Frontal cortex (tissue), 4 donors: Measurements from ENCODE around the gene KCTD6. TPM values are rescaled to one million over a fixed set of nuclear protein-coding genes. Genes with fewer than 3 reads are reported as not detected.
"Not testable (repeated sequence)": the region's sequence is repeated elsewhere in the genome, so short reads cannot be mapped to it uniquely, and the experiment has no call there.

ENCODE experiments used
- DNase-seq, 2 donors: peaks; one replicate each; pipeline ENCODE4 v3.0.0; 2012; ENCODE audit warnings: low spot score in 2 of 2
- FAIRE-seq: peaks from 2 replicates; lab custom pipeline; 2012; peaks lifted over from hg19 to GRCh38; lab: Jason Lieb, UNC
- total RNA-seq: library from RNA; depleted of rRNA; stranded (reverse); fragments of >200 nt; gene quantifications from one replicate; pipeline ENCODE4 v1.2.3, GENCODE V29; 2014
- donor health status: control.
- donor health status: control.
- donor health status: control.

KCTD6 gene
- total RNA-seq, 1 donor from 2014 or later = 24.5 TPM

- DNase-seq (no peak), FAIRE-seq (no peak)
These were observed 29.4 kb downstream of the KCTD6 start for GRCh38 chr3:58521336-58521670.

- DNase-seq = no peak
- FAIRE-seq = no peak
These were observed 30.2 kb downstream of the KCTD6 start for GRCh38 chr3:58521917-58522631.

- FAIRE-seq = no peak
- no peak for DNase-seq
These were observed 31.0 kb downstream of the KCTD6 start for GRCh38 chr3:58522759-58523425.

- DNase-seq = no peak
- no peak for FAIRE-seq
These were observed 32.5 kb downstream of the KCTD6 start for GRCh38 chr3:58524326-58524888.

GRCh38 chr3:58526515-58526957 lies 34.6 kb downstream of the KCTD6 start:
- DNase-seq = no peak
- no peak for FAIRE-seq

GRCh38 chr3:58527440-58527839 lies 35.5 kb downstream of the KCTD6 start:
- not testable (repeated sequence) for DNase-seq, FAIRE-seq

- FAIRE-seq = no peak
- DNase-seq = no peak
These were observed 36.7 kb downstream of the KCTD6 start for GRCh38 chr3:58528629-58529028.

GRCh38 chr3:58529516-58530353 lies 37.8 kb downstream of the KCTD6 start:
- DNase-seq (no peak), FAIRE-seq (no peak)

- DNase-seq (no peak), FAIRE-seq (no peak)
These were observed 38.5 kb downstream of the KCTD6 start for GRCh38 chr3:58530354-58530865.

- no peak for FAIRE-seq
These were observed 39.7 kb downstream of the KCTD6 start for GRCh38 chr3:58531555-58531954.

GRCh38 chr3:58531956-58532355 lies 40.1 kb downstream of the KCTD6 start:
- FAIRE-seq (no peak), DNase-seq (no peak)

More at GRCh38 chr3:58531555-58531954, 39.7 kb downstream of the KCTD6 start:
- DNase-seq = no peak

GRCh38 chr3:58532794-58533220 lies 40.9 kb downstream of the KCTD6 start:
- FAIRE-seq (no peak), DNase-seq (peak; percentile 62 to 81)

- no peak for FAIRE-seq
- no peak for DNase-seq
These were observed 42.9 kb downstream of the KCTD6 start for GRCh38 chr3:58534592-58535494.

GRCh38 chr3:58535531-58536500 lies 43.9 kb downstream of the KCTD6 start:
- no peak for FAIRE-seq
- no peak for DNase-seq

GRCh38 chr3:58536501-58537411 lies 44.9 kb downstream of the KCTD6 start, which contains the start of gene ACOX2:
TSS of gene ACOX2 (minus strand) at chr3:58537190. CDS start at chr3:58535106, 2,084 bp downstream.
- no peak for FAIRE-seq
- DNase-seq = no peak

GRCh38 chr3:58537412-58538301 lies 45.8 kb downstream of the KCTD6 start:
- no peak for DNase-seq
- FAIRE-seq = no peak
